H9 (cell line): ENCODE data around the gene PLGRKT. TPM values are rescaled to one million over a fixed set of nuclear protein-coding genes. Genes with fewer than 3 reads are reported as not detected.

Source experiments
- DNase-seq: peaks from one replicate; pipeline ENCODE4 v3.0.0-alpha.2; 2017
- H2AFZ ChIP-seq: one replicate; pipeline ENCODE4 v1.6.1; 2013; ENCODE audit warnings: mild to moderate bottlenecking, low read length, control low read depth, moderate library complexity
- H2AK5ac ChIP-seq: 2 replicates; pipeline ENCODE4 v1.6.1; 2013; ENCODE audit warnings: low read length, control low read depth, mixed read lengths; ENCODE audit not compliant: insufficient read length
- H2BK120ac ChIP-seq: one replicate; pipeline ENCODE4 v1.6.1; 2013; ENCODE audit warnings: low read depth, mild to moderate bottlenecking, low read length, control low read depth, inconsistent platforms; ENCODE audit not compliant: poor library complexity, severe bottlenecking
- H2BK12ac ChIP-seq: 2 replicates; pipeline ENCODE4 v1.6.1; 2013; ENCODE audit warnings: low read length, control low read depth, mixed read lengths, low read depth; ENCODE audit not compliant: insufficient read length
- H2BK15ac ChIP-seq: 2 replicates; pipeline ENCODE4 v1.6.1; 2013; ENCODE audit warnings: low read depth, low read length, control low read depth
- H2BK20ac ChIP-seq: one replicate; pipeline ENCODE4 v1.6.1; 2013; ENCODE audit warnings: low read depth, mild to moderate bottlenecking, low read length, control low read depth, inconsistent platforms; ENCODE audit not compliant: poor library complexity, severe bottlenecking
- H2BK5ac ChIP-seq: 2 replicates; pipeline ENCODE4 v1.6.1; 2013; ENCODE audit warnings: low read length, control low read depth, mixed read lengths; ENCODE audit not compliant: insufficient read length
- H3K14ac ChIP-seq: 2 replicates; pipeline ENCODE4 v1.6.1; 2013; ENCODE audit warnings: low read length, control low read depth; ENCODE audit not compliant: insufficient read depth
- H3K18ac ChIP-seq: 2 replicates; pipeline ENCODE4 v1.6.1; 2013; ENCODE audit warnings: low read depth, mild to moderate bottlenecking, mixed read lengths, low read length, control low read depth; ENCODE audit not compliant: insufficient read length
- H3K23ac ChIP-seq: 2 replicates; pipeline ENCODE4 v1.6.1; 2013; ENCODE audit warnings: low read length, control low read depth, mixed read lengths, low read depth; ENCODE audit not compliant: insufficient read length
- H3K23me2 ChIP-seq: 2 replicates; pipeline ENCODE4 v1.6.1; 2013; ENCODE audit warnings: low read depth, mild to moderate bottlenecking, mixed read lengths, low read length, control low read depth; ENCODE audit not compliant: insufficient read length, poor library complexity, severe bottlenecking
- H3K27ac ChIP-seq: 2 replicates; pipeline ENCODE4 v1.5.1; 2013; ENCODE audit warnings: low read length, control low read depth, mixed read lengths, low read depth; ENCODE audit not compliant: insufficient read length
- H3K27me3 ChIP-seq: 2 replicates; pipeline ENCODE4 v1.6.1; 2013; ENCODE audit warnings: low read length, control low read depth, inconsistent platforms; ENCODE audit not compliant: insufficient read depth
- H3K4ac ChIP-seq: 2 replicates; pipeline ENCODE4 v1.6.1; 2013; ENCODE audit warnings: low read depth, mild to moderate bottlenecking, control low read depth, inconsistent platforms, low read length, moderate library complexity
- H3K4me1 ChIP-seq: 2 replicates; pipeline ENCODE4 v1.6.1; 2013; ENCODE audit warnings: low read length, control low read depth, inconsistent platforms; ENCODE audit not compliant: insufficient read depth
- H3K4me2 ChIP-seq: 2 replicates; pipeline ENCODE4 v1.6.1; 2013; ENCODE audit warnings: low read length, control low read depth, mixed read lengths; ENCODE audit not compliant: insufficient read length, insufficient read depth
- H3K56ac ChIP-seq: 2 replicates; pipeline ENCODE4 v1.6.1; 2013; ENCODE audit warnings: low read depth, mild to moderate bottlenecking, mixed read lengths, low read length, control low read depth; ENCODE audit not compliant: insufficient read length
- H3K79me1 ChIP-seq: 2 replicates; pipeline ENCODE4 v1.6.1; 2013; ENCODE audit warnings: low read depth, mild to moderate bottlenecking, moderate library complexity, low read length, control low read depth, inconsistent platforms; ENCODE audit not compliant: insufficient read depth, poor library complexity, severe bottlenecking
- H3K79me2 ChIP-seq: 2 replicates; pipeline ENCODE4 v1.6.1; 2013; ENCODE audit warnings: low read length, control low read depth, inconsistent platforms; ENCODE audit not compliant: insufficient read depth
- H3K9ac ChIP-seq: 2 replicates; pipeline ENCODE4 v1.6.1; 2013; ENCODE audit warnings: low read length, control low read depth, mixed read lengths; ENCODE audit not compliant: insufficient read length; ENCODE audit errors: extremely low read depth
- H3K9me3 ChIP-seq: one replicate; pipeline ENCODE4 v1.6.1; 2013; ENCODE audit warnings: low read depth, low read length, inconsistent platforms; ENCODE audit not compliant: control insufficient read depth
- H3T11ph ChIP-seq: one replicate; pipeline ENCODE4 v1.6.1; 2013; ENCODE audit warnings: mild to moderate bottlenecking, low read length, control low read depth, inconsistent platforms
- H4K20me1 ChIP-seq: one replicate; pipeline ENCODE4 v1.6.1; 2013; ENCODE audit not compliant: control insufficient read depth, insufficient read length, insufficient read depth
- H4K5ac ChIP-seq: 2 replicates; pipeline ENCODE4 v1.6.1; 2013; ENCODE audit warnings: low read depth, mild to moderate bottlenecking, mixed read lengths, low read length, control low read depth; ENCODE audit not compliant: insufficient read length
- H4K8ac ChIP-seq: replicated peaks from 2 replicates; pipeline ENCODE4 v1.6.1; 2013; ENCODE audit warnings: low read length, control low read depth, mixed read lengths, low read depth; ENCODE audit not compliant: insufficient read length
- H4K91ac ChIP-seq: 2 replicates; pipeline ENCODE4 v1.6.1; 2013; ENCODE audit warnings: low read depth, mild to moderate bottlenecking, moderate library complexity, mixed read lengths, low read length, control low read depth; ENCODE audit not compliant: insufficient read length
- H3K27ac Mint-ChIP-seq, 3 experiments: 2 replicates in 2 of 3; 3 replicates in 1 of 3; pipeline ENCODE4 v1.8.0; 2020 to 2021; ENCODE audit warnings: mixed read lengths in 3 of 3, mild to moderate bottlenecking in 1 of 3, moderate library complexity in 1 of 3
- H3K27me3 Mint-ChIP-seq: 2 replicates; pipeline ENCODE4 v1.8.0; 2021; ENCODE audit warnings: low read depth, mild to moderate bottlenecking, moderate library complexity, mixed read lengths
- H3K36me3 Mint-ChIP-seq, 3 experiments: 2 replicates in 2 of 3; 3 replicates in 1 of 3; pipeline ENCODE4 v1.8.0; 2020 to 2021; ENCODE audit warnings: low read depth in 3 of 3, mixed read lengths in 3 of 3; ENCODE audit not compliant: insufficient read depth in 1 of 3
- H3K4me1 Mint-ChIP-seq, 2 experiments: 2 replicates each; pipeline ENCODE4 v1.8.0; 2020; ENCODE audit warnings: mixed read lengths in 2 of 2
- H3K4me3 Mint-ChIP-seq, 2 experiments: 2 replicates in 1 of 2; 3 replicates in 1 of 2; pipeline ENCODE4 v1.8.0; 2020 to 2021; ENCODE audit warnings: mild to moderate bottlenecking in 2 of 2, mixed read lengths in 2 of 2, moderate library complexity in 1 of 2
- H3K9me3 Mint-ChIP-seq, 2 experiments: 2 replicates in 1 of 2; 3 replicates in 1 of 2; pipeline ENCODE4 v1.8.0; 2020; ENCODE audit warnings: mild to moderate bottlenecking in 2 of 2, mixed read lengths in 2 of 2, moderate library complexity in 1 of 2
- WGBS: extraction: QIAGEN DNeasy Blood & Tissue Kit; methylation state at CpG from one replicate; pipeline ENCODE4 v1.1.7; 2013; ENCODE audit warnings: missing lambda C conversion rate, low lambda C conversion rate, mixed read lengths; ENCODE audit not compliant: insufficient read length; ENCODE audit errors: extremely low coverage; 5-methylcytosine and 5-hydroxymethylcytosine counted together
- total RNA-seq: library from RNA; stranded (reverse); gene quantifications from 2 replicates; pipeline ENCODE4 v1.2.1, GENCODE V29; 2021
- TF ChIP-seq, protein P1 (sequence below): fragments of 200-600 bp; sonication (generic); conservative IDR thresholded peaks from 3 replicates; pipeline ENCODE4 v1.8.0; 2021; ENCODE audit warnings: antibody characterized with exemption, mild to moderate bottlenecking

The PLGRKT gene
- total RNA-seq, 1 experiment from 2014 or later: 19.6 TPM

DNA sequence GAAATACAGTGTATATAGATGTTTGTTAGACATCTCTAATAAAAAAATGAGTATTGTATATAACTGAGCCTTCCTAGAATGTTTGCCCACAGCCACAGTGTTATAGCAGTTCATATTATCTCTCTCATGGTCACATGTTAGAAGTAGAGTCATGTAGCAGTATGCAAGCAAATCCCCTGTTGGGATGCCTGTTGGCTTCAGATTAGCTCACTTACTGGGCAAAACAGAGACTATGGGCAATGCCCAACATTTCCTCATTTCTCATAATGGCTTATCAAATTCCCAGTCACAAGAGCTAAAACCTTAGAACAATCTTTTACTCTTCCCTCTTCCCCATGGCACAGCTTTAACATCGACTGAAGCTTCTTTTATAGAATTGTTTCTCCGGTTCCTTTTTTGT is 45.6 kb upstream of the PLGRKT start:
- no peak overlapping the region for H3K4ac ChIP-seq
- H2BK20ac ChIP-seq: no peak overlapping the region
- Mint-ChIP-seq H3K36me3 (peaks cover 0 to 4% (median under 1%) of the 10 kb centered on the region in 3 experiments; a peak in 2 of 7 replicates), H3K4me3 (no peak overlapping the region), H3K27ac (no peak overlapping the region), H3K9me3 (peaks cover 0 to 4% of the 10 kb centered on the region in 2 experiments; a peak in 2 of 5 replicates), H3K4me1 (peaks cover 6 to 7% of the 10 kb centered on the region in 2 experiments), H3K27me3 (0 out of 2 replicates have a peak, but pooled peaks cover 1% of the 10 kb centered on the region)
- no peak for DNase-seq
- no peaks in the 10 kb centered on the region for H3K27me3 ChIP-seq
- H2BK15ac ChIP-seq: no peak overlapping the region
- H3T11ph ChIP-seq: no peak overlapping the region
- no peak overlapping the region for H2BK120ac ChIP-seq
- H2BK12ac ChIP-seq: no peak overlapping the region
- H4K91ac ChIP-seq: no peak overlapping the region
- no peak overlapping the region for H2AK5ac ChIP-seq
- no peak overlapping the region for H4K5ac ChIP-seq
- H3K79me1 ChIP-seq: no peaks in the 10 kb centered on the region
- no peaks in the 10 kb centered on the region for H3K4me1 ChIP-seq
- H3K23me2 ChIP-seq: no peaks in the 10 kb centered on the region
- H3K4me2 ChIP-seq: no peak overlapping the region
- H3K18ac ChIP-seq: no peak overlapping the region
- H3K79me2 ChIP-seq: no peaks in the 10 kb centered on the region
- WGBS: no CpG with 5 or more reads among the region's 2 CpGs
- no peaks in the 10 kb centered on the region for H4K20me1 ChIP-seq
- H3K56ac ChIP-seq: no peak overlapping the region
- no peak overlapping the region for H2AFZ ChIP-seq
- no peaks in the 10 kb centered on the region for H3K9me3 ChIP-seq
- H3K27ac ChIP-seq: no peak overlapping the region
- TF ChIP-seq, protein P1, sequence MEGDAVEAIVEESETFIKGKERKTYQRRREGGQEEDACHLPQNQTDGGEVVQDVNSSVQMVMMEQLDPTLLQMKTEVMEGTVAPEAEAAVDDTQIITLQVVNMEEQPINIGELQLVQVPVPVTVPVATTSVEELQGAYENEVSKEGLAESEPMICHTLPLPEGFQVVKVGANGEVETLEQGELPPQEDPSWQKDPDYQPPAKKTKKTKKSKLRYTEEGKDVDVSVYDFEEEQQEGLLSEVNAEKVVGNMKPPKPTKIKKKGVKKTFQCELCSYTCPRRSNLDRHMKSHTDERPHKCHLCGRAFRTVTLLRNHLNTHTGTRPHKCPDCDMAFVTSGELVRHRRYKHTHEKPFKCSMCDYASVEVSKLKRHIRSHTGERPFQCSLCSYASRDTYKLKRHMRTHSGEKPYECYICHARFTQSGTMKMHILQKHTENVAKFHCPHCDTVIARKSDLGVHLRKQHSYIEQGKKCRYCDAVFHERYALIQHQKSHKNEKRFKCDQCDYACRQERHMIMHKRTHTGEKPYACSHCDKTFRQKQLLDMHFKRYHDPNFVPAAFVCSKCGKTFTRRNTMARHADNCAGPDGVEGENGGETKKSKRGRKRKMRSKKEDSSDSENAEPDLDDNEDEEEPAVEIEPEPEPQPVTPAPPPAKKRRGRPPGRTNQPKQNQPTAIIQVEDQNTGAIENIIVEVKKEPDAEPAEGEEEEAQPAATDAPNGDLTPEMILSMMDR: no peak
- H2BK5ac ChIP-seq: no peak overlapping the region
- no peak overlapping the region for H3K23ac ChIP-seq
- H4K8ac ChIP-seq: no peak overlapping the region
- no peak overlapping the region for H3K9ac ChIP-seq
- H3K14ac ChIP-seq: no peak overlapping the region
